K562 (cell line): ENCODE results near the gene RCOR2. TPM values are rescaled to one million over a fixed set of nuclear protein-coding genes. Genes with fewer than 3 reads are reported as not detected.

Source experiments
- BCL6 ChIP-seq: fragments of 250-450 bp; sonication (Bioruptor Pico); IDR thresholded peaks from 2 replicates; pipeline ENCODE4 v1.4.0; 2020
- FOXP1 ChIP-seq: sonication (generic); formaldehyde crosslinking; IDR thresholded peaks from 2 replicates; pipeline ENCODE4 v1.8.0; 2022; ENCODE audit warnings: mild to moderate bottlenecking, missing genetic modification reagents
- ILF3 ChIP-seq: fragments of 450-650 bp; IDR thresholded peaks from 2 replicates; pipeline ENCODE4 v1.6.1; 2018; ENCODE audit warnings: antibody characterized with exemption, mild to moderate bottlenecking, moderate library complexity, borderline replicate concordance
- KAT8 ChIP-seq: fragments of 450-650 bp; IDR thresholded peaks from 2 replicates; pipeline ENCODE4 v1.6.1; 2016; ENCODE audit warnings: low read depth, mild to moderate bottlenecking
- MIER1 ChIP-seq: fragments of 450-650 bp; IDR thresholded peaks from 2 replicates; pipeline ENCODE4 v1.6.1; 2016; ENCODE audit warnings: antibody characterized with exemption, mild to moderate bottlenecking, low read depth
- MTA3 ChIP-seq: fragments of 450-650 bp; formaldehyde crosslinking; IDR thresholded peaks from 2 replicates; pipeline ENCODE4 v1.6.1; 2017; ENCODE audit warnings: mild to moderate bottlenecking, borderline replicate concordance
- NCOA6 ChIP-seq: fragments of 450-650 bp; IDR thresholded peaks from 2 replicates; pipeline ENCODE4 v1.6.1; 2017; ENCODE audit warnings: mild to moderate bottlenecking
- NFXL1 ChIP-seq: fragments of 450-650 bp; formaldehyde crosslinking; IDR thresholded peaks from 2 replicates; pipeline ENCODE4 v1.4.0; 2021; ENCODE audit warnings: mild to moderate bottlenecking
- POLR2G ChIP-seq: fragments of 200-400 bp; formaldehyde crosslinking; IDR thresholded peaks from 2 replicates; pipeline ENCODE4 v1.6.1; 2017; ENCODE audit warnings: low read depth, mild to moderate bottlenecking, antibody characterized with exemption, low read length, moderate library complexity
- POLR3G ChIP-seq: IDR thresholded peaks from 2 replicates; pipeline ENCODE4 v1.6.1; 2011; ENCODE audit not compliant: insufficient read length, insufficient replicate concordance; ENCODE audit errors: extremely low read depth
- SMARCA4 ChIP-seq: fragments of 450-650 bp; IDR thresholded peaks from 2 replicates; pipeline ENCODE4 v1.6.1; 2016
- STAT5B ChIP-seq: fragments of 250-450 bp; sonication (Bioruptor Pico); IDR thresholded peaks from 2 replicates; pipeline ENCODE4 v1.8.0; 2021; ENCODE audit warnings: mild to moderate bottlenecking, inconsistent platforms
- U2AF1 ChIP-seq: fragments of 200-400 bp; formaldehyde crosslinking; optimal IDR thresholded peaks from 2 replicates; pipeline ENCODE3; 2017; ENCODE audit warnings: mild to moderate bottlenecking, low read depth, low read length, moderate library complexity
- ZNF184 ChIP-seq: sonication (generic); formaldehyde crosslinking; IDR thresholded peaks from 2 replicates; pipeline ENCODE4 v1.5.0; 2020; ENCODE audit warnings: missing genetic modification reagents
- ZNF561 ChIP-seq: fragments of 450-650 bp; formaldehyde crosslinking; conservative IDR thresholded peaks from 2 replicates; pipeline ENCODE4 v1.4.0; 2020; ENCODE audit warnings: mild to moderate bottlenecking, moderate library complexity
- ZSCAN32 ChIP-seq: fragments of 450-650 bp; formaldehyde crosslinking; IDR thresholded peaks from 2 replicates; pipeline ENCODE4 v1.4.0; 2020; ENCODE audit warnings: mild to moderate bottlenecking, moderate library complexity
- polyA plus RNA-seq, 8 experiments: library from polyadenylated mRNA; depleted of rRNA in 4 of 8; stranded (reverse) in 5 of 8; unstranded in 3 of 8; fragments of >200 nt; fragmentation: Nextera tagmentation in 2 of 8; fragmentation: Illumina TruSeq in 1 of 8; extraction: Ambion mirVana in 2 of 8; extraction: Trizol in 1 of 8; gene quantifications; 2 replicates each; pipeline versions ENCODE4 v1.2.1 to v1.2.3, GENCODE V29; 2011 to 2014; ENCODE audit warnings: inconsistent platforms in 1 of 8, missing spikeins in 1 of 8
- total RNA-seq, 7 experiments: library from RNA; depleted of rRNA in 6 of 7; stranded (reverse); fragments of >200 nt in 6 of 7; fragmentation: Illumina TruSeq in 2 of 7; extraction: Trizol in 2 of 7; gene quantifications; 2 replicates each; pipeline versions ENCODE4 v1.2.1 to v1.2.3, GENCODE V29; 2011 to 2021; ENCODE audit warnings: low replicate concordance in 1 of 7
- TF ChIP-seq, protein P1 (sequence below): sonication (generic); formaldehyde crosslinking; IDR thresholded peaks from 2 replicates; pipeline ENCODE4 v1.8.1; 2023; ENCODE audit warnings: mild to moderate bottlenecking, missing genetic modification reagents
- TF ChIP-seq, protein P2 (sequence below): fragments of 250-450 bp; sonication (Bioruptor Pico); IDR thresholded peaks from 2 replicates; pipeline ENCODE4 v1.9.0; 2021; ENCODE audit warnings: mild to moderate bottlenecking
- TF ChIP-seq, protein P3 (sequence below): sonication (generic); IDR thresholded peaks from 2 replicates; pipeline ENCODE4 v1.6.1; 2016
- TF ChIP-seq, protein P4 (sequence below), 2 experiments: IDR thresholded peaks; 2 replicates each; pipeline ENCODE4 v1.6.1; 2011; ENCODE audit warnings: borderline replicate concordance in 1 of 2, control low read depth in 1 of 2, low read depth in 1 of 2, low read length in 1 of 2, mild to moderate bottlenecking in 1 of 2, mixed read lengths in 1 of 2, moderate library complexity in 1 of 2; ENCODE audit not compliant: insufficient read depth in 1 of 2, insufficient read length in 1 of 2, poor library complexity in 1 of 2, severe bottlenecking in 1 of 2; ENCODE audit errors: extremely low read depth in 1 of 2
- TF ChIP-seq, protein P5 (sequence below): sonication (generic); formaldehyde crosslinking; IDR thresholded peaks from 2 replicates; pipeline ENCODE4 v1.8.0; 2022; ENCODE audit warnings: missing genetic modification reagents, mild to moderate bottlenecking, borderline replicate concordance

RCOR2 gene
- total and polyA plus RNA-seq, 9 of the 15 experiments (the other 6 are each of a cell fraction or from before 2014, with no cell fraction given), result 0.04 to 6.5 (median 2.5) TPM; not detected in 1

GRCh38 chr11:63871962-63872799 lies 44.8 kb downstream of the RCOR2 start (continued):
- TF ChIP-seq, protein P1, sequence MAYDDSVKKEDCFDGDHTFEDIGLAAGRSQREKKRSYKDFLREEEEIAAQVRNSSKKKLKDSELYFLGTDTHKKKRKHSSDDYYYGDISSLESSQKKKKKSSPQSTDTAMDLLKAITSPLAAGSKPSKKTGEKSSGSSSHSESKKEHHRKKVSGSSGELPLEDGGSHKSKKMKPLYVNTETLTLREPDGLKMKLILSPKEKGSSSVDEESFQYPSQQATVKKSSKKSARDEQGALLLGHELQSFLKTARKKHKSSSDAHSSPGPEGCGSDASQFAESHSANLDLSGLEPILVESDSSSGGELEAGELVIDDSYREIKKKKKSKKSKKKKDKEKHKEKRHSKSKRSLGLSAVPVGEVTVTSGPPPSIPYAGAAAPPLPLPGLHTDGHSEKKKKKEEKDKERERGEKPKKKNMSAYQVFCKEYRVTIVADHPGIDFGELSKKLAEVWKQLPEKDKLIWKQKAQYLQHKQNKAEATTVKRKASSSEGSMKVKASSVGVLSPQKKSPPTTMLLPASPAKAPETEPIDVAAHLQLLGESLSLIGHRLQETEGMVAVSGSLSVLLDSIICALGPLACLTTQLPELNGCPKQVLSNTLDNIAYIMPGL, result no peak
- TF ChIP-seq, protein P2, sequence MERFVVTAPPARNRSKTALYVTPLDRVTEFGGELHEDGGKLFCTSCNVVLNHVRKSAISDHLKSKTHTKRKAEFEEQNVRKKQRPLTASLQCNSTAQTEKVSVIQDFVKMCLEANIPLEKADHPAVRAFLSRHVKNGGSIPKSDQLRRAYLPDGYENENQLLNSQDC (CRISPR knock-in tag), result no peak
- TF ChIP-seq BCL6 (CRISPR knock-in tag), result no peak
- no peak for TF ChIP-seq ZSCAN32 (CRISPR knock-in tag)
- TF ChIP-seq NCOA6, result no peak
- TF ChIP-seq KAT8, result no peak
- TF ChIP-seq SMARCA4, result peak; percentile 84
- TF ChIP-seq POLR3G, result no peak
- TF ChIP-seq NFXL1 (CRISPR knock-in tag), result no peak
- no peak for TF ChIP-seq U2AF1
- no peak for TF ChIP-seq MIER1
- TF ChIP-seq FOXP1 (CRISPR knock-in tag), result no peak
- TF ChIP-seq, protein P3, sequence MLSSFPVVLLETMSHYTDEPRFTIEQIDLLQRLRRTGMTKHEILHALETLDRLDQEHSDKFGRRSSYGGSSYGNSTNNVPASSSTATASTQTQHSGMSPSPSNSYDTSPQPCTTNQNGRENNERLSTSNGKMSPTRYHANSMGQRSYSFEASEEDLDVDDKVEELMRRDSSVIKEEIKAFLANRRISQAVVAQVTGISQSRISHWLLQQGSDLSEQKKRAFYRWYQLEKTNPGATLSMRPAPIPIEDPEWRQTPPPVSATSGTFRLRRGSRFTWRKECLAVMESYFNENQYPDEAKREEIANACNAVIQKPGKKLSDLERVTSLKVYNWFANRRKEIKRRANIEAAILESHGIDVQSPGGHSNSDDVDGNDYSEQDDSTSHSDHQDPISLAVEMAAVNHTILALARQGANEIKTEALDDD, result peak; percentile 78
- no peak for TF ChIP-seq POLR2G
- TF ChIP-seq ILF3, result no peak
- peak; percentile 86 for TF ChIP-seq MTA3
- TF ChIP-seq, protein P4, sequence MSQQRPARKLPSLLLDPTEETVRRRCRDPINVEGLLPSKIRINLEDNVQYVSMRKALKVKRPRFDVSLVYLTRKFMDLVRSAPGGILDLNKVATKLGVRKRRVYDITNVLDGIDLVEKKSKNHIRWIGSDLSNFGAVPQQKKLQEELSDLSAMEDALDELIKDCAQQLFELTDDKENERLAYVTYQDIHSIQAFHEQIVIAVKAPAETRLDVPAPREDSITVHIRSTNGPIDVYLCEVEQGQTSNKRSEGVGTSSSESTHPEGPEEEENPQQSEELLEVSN (IDR thresholded peaks at IDR 0.05; ENCODE audit: borderline replicate concordance in 1 of 2, extremely low read depth in 1 of 2, insufficient read depth in 1 of 2, insufficient read length in 1 of 2, low read depth in 1 of 2, low read length in 1 of 2, poor library complexity in 1 of 2, severe bottlenecking in 1 of 2), result no peak
- no peak for TF ChIP-seq ZNF184 (CRISPR knock-in tag)
- TF ChIP-seq ZNF561 (CRISPR knock-in tag), result no peak
- TF ChIP-seq STAT5B (CRISPR knock-in tag), result no peak
- TF ChIP-seq, protein P5, sequence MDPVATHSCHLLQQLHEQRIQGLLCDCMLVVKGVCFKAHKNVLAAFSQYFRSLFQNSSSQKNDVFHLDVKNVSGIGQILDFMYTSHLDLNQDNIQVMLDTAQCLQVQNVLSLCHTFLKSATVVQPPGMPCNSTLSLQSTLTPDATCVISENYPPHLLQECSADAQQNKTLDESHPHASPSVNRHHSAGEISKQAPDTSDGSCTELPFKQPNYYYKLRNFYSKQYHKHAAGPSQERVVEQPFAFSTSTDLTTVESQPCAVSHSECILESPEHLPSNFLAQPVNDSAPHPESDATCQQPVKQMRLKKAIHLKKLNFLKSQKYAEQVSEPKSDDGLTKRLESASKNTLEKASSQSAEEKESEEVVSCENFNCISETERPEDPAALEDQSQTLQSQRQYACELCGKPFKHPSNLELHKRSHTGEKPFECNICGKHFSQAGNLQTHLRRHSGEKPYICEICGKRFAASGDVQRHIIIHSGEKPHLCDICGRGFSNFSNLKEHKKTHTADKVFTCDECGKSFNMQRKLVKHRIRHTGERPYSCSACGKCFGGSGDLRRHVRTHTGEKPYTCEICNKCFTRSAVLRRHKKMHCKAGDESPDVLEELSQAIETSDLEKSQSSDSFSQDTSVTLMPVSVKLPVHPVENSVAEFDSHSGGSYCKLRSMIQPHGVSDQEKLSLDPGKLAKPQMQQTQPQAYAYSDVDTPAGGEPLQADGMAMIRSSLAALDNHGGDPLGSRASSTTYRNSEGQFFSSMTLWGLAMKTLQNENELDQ (CRISPR knock-in tag), result no peak
